ENCODE measurements around the gene IL17RD. TPM values are rescaled to one million over a fixed set of nuclear protein-coding genes. Genes with fewer than 3 reads are reported as not detected.

IL17RD gene
- total RNA-seq, 1 donor from 2014 or later, result 1.1 TPM

GRCh38 chr3:57130571-57131209 lies 34.5 kb downstream of the IL17RD start:
- Histone ChIP-seq H3K27ac (no peak overlapping the region), H3K4me1 (no peaks in the 10 kb centered on the region), H3K36me3 (no peaks in the 10 kb centered on the region), H3K9me3 (no peaks in the 10 kb centered on the region), H3K27me3 (no peaks in the 10 kb centered on the region), H3K4me3 (no peak overlapping the region)
- intact Hi-C loops (cut with DNase I), result no loop called here
- ATAC-seq, result no peak
- TF ChIP-seq CTCF (IDR thresholded peaks at IDR 0.05), result no peak
- no peak for DNase-seq

DNA sequence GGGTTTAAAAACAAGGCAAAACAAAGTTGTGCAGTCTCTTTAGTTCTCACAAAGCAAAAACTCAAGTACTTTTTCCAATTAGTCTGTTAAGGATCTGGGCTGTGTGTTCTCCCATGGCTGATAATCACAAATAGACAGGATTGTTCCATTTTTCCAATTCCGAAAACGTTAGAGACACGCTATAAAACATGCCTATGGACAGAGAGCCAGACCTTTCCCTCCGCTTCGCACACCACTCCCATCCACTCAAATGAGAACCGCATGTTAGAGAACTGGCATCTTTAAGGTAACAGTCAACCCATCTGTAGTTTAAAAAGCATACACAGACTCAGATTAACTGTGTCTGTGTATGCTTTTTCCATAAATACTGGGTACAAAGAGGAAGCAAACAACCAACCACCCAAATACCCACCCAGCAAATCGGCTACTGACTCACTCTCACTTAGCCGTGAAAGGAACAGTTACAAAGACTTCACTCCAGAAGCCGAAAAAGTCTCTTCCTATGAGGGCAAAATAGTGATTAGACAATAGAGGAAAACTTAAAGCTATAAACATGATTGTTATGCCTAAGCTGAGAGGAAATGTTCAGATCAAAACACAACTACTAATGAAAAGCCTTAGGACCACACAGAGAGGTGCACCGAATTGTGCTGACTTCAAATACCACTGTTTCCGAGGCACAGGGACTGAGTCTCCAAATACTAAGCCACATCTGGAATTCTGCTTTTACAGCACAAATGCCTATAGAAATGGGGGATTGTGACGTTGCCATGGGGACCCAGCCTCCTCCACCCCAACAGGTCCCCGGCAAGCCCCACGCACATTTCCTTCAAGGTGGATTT lies 36.1 kb downstream of the IL17RD start:
- ATAC-seq (no peak), DNase-seq (no peak)
- H3K27ac ChIP-seq, result no peak overlapping the region
- no peaks in the 10 kb centered on the region for H3K4me1 ChIP-seq
- H3K27me3 ChIP-seq, result no peaks in the 10 kb centered on the region
- H3K4me3 ChIP-seq, result no peak overlapping the region
- intact Hi-C loops (cut with DNase I), result no loop called here
- H3K36me3 ChIP-seq, result no peaks in the 10 kb centered on the region
- TF ChIP-seq CTCF (IDR thresholded peaks at IDR 0.05), result no peak
- no peaks in the 10 kb centered on the region for H3K9me3 ChIP-seq

- no peak for ATAC-seq
- Histone ChIP-seq H3K4me1 (no peaks in the 10 kb centered on the region), H3K9me3 (no peaks in the 10 kb centered on the region), H3K27me3 (no peaks in the 10 kb centered on the region), H3K4me3 (no peak overlapping the region), H3K36me3 (no peaks in the 10 kb centered on the region), H3K27ac (no peak overlapping the region)
- intact Hi-C loops (cut with DNase I), result no loop called here
- no peak for DNase-seq
- TF ChIP-seq CTCF (IDR thresholded peaks at IDR 0.05), result no peak
Measured at GRCh38 chr3:57127891-57128518, 37.1 kb downstream of the IL17RD start.

DNA sequence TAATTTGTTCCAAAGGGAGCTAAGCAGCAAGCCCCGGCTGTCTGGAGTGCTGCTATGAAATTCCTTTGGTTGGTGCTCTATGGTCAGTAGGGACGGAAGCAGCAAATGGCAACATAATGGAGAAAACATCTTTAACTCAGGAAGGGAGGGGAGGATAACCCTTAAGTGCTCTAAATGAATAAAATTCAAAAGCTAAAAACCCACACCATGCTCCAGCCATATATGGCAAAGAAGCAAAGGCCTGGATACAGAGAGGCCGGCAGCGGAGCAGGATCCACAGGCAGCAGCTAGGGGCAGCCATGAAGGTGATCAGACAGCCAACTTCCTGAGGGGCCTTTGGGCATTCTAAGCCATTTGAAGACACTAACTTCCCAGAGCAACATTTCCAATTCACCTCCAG lies 38.9 kb downstream of the IL17RD start:
- Histone ChIP-seq H3K27me3 (no peaks in the 10 kb centered on the region), H3K27ac (no peak overlapping the region), H3K4me1 (no peaks in the 10 kb centered on the region), H3K36me3 (no peaks in the 10 kb centered on the region), H3K4me3 (no peak overlapping the region), H3K9me3 (no peaks in the 10 kb centered on the region)
- ATAC-seq, result no peak
- TF ChIP-seq CTCF (IDR thresholded peaks at IDR 0.05), result no peak
- intact Hi-C loops (cut with DNase I), result no loop called here
- no peak for DNase-seq

GRCh38 chr3:57120451-57121174 lies 44.5 kb downstream of the IL17RD start:
- intact Hi-C loops (cut with DNase I), result no loop called here
- Histone ChIP-seq H3K9me3 (no peaks in the 10 kb centered on the region), H3K4me1 (no peaks in the 10 kb centered on the region), H3K27me3 (no peaks in the 10 kb centered on the region), H3K27ac (no peak overlapping the region), H3K36me3 (no peaks in the 10 kb centered on the region), H3K4me3 (no peak overlapping the region)
- DNase-seq (no peak), ATAC-seq (no peak)
- TF ChIP-seq CTCF (IDR thresholded peaks at IDR 0.05), result no peak

Data from upper lobe of right lung (tissue), 1 donor.